Right ventricle myocardium inferior (tissue), 1 donor: ENCODE data around the gene PCMT1. TPM values are rescaled to one million over a fixed set of nuclear protein-coding genes. Genes with fewer than 3 reads are reported as not detected.
A peak's percentile ranks its signal among the peaks of the same experiment; 100 is the strongest.
"Not testable (repeated sequence)": the region's sequence is repeated elsewhere in the genome, so short reads cannot be mapped to it uniquely, and the experiment has no call there.

Experiments
- ATAC-seq: fragments of 200-7000 bp; cut with Tn5 transposase; one replicate; pipeline ENCODE4 v1.9.1; 2020; ENCODE audit warnings: mild to moderate bottlenecking, moderate library complexity
- DNase-seq: peaks from one replicate; pipeline ENCODE4 v3.0.0; 2021; ENCODE audit errors: missing footprints
- intact Hi-C: fragments of 100-400 bp; cut with DNase I; formaldehyde crosslinking; loops from one replicate; pipeline ENCODE4 v1.11.0; 2022
- total RNA-seq: library from RNA; stranded (reverse); fragmentation: NEBNext Ultra II Directional; extraction: Animal tissue kit (Norgen Biotek cat#: 25700); gene quantifications from one replicate; pipeline ENCODE4 v1.2.1, GENCODE V29; 2021
- donor health status: DM: no; HTN: yes; CAD: no; lungs with severe emphysema.

The PCMT1 gene
- total RNA-seq, 1 donor from 2014 or later: 173 TPM

DNA sequence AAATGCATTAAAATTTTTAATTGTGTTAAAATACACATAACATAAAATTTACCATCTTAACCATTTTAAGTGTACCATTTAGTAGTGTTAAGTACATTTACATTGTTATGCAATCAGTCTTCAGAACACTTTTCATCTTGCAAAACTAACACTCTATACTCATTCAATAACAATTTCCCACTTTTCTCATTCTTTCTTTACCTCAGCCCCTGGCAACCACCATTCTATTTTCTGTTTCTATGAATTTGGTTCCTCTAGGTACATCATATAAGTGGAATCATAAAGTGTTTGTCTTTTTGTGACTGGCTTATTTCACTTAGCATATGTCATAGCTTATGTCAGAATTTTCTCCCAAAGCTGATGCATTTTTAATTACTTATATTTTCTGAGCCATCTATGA is 32.2 kb downstream of the PCMT1 start:
- intact Hi-C loops: no loop called here
- no peak for ATAC-seq
- no peak for DNase-seq

DNA sequence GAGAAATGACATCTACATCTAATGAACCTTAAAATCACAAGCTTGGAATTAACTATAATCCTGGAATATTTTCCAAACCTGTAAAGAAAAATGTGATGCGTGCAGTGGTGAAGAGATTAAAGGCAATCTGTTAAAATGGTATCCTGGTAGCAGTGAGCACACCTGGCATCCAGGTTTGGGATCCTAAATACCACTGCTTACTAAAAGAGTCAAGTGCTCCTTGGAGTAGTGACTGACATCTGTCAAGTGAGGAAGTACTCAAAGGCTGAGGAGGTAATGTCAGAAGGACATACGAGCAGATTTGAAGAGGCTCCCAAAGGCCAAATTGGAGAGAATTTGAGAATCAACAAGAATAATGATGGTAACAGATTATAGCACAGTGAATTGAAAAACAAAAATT is 32.8 kb downstream of the PCMT1 start:
- intact Hi-C loops: no loop called here
- ATAC-seq (no peak), DNase-seq (no peak)

DNA sequence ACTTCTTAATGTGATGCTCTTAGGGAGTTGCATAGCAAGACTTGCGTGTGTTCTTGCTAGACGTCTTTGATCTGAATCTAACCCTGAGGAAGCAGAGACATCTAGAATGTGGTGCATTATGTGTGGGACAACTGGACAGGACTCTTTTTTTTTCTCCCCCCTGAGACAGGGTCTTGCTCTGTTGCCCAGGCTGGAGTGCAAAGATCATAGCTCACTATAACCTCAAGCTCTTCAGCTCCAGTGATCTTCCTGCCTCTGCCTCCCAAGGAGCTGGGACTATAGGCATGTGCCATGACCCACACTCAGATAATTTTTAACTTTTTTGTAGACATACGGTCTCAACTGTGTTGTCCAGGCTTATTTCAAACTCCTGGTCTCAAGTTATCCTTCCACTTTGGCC is 34.0 kb downstream of the PCMT1 start:
- intact Hi-C loops: no loop called here
- no peak for ATAC-seq
- no peak for DNase-seq

DNA sequence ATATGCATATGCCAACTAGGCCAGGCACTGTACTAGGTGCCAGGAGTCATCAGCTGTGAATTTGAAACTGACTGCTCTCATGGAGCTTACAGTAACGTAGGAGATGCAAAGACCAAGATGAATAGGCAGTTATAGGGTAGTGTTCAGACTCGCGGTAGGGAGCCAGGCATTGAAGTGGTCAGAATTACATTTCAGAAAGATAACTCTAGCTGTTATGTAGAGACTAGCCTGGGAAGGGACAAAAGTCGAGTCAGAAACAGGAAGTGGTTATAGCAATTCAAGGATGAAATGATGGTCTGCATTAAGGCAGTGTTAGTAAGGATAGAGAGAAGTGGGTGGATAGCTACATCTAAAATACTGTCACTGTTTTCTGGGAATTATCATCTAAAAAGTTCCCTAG is 56.6 kb downstream of the PCMT1 start:
- DNase-seq (no peak), ATAC-seq (no peak)
- intact Hi-C loops: no loop called here

DNA sequence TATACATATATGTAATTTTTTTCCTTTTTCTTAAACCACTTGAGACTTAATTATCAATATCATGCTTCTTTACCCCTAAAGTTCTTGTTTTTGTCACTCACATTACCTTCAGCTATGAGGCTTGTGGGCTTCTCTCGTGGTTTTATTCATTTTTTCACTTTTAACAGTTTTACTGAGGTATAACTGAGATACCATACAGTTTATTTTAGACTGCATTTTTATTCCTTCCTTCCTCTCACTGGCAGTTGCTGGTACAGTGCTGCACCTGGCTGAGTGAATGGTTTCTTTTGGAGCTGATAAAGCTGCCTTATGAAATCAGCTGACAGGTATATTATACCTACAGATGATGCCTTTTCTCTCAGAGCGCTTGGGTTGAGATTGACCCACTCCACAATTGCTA is 60.3 kb downstream of the PCMT1 start:
- intact Hi-C loops: no loop called here
- ATAC-seq: no peak
- DNase-seq: no peak

DNA sequence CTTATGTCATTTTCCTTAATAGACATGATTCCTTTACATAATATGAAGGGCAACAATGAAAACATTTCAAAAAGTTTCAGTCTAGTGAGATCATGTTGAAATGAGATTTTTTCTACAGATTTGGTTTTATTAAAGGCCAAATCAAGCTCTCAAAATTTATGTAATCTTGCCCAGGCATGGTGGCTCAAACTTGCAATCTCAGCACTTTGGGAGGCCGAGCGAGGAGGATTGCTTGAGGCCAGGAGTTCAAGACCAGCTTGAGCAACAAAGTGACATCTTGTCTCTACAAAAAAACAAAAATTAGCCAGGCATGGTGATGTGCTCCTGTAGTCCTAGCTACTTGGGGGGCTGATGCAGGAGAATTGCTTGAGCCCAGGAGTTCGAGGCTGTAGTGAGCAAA is 63.8 kb downstream of the PCMT1 start:
- intact Hi-C loops: no loop called here
- DNase-seq (no peak), ATAC-seq (no peak)

DNA sequence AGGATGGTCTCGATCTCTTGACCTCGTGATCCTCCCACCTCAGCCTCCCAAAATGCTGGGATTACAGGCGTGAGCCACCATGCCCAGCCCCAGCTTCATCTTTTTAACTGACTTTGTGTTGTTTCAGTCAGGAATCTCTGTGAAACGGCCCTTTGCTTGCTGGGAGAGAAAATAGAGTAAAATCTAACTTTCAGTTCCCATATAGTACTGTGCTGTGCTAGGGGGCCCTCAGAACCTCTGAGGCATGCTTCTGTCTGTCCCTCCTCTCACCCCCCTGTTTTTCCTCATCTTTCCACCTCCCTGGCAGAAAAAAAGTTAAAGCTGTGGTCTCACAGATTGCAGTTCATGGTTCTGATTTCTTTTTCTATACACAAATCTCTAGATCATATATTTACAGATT is 66.2 kb downstream of the PCMT1 start:
- DNase-seq (no peak), ATAC-seq (no peak)
- intact Hi-C loops: no loop called here

DNA sequence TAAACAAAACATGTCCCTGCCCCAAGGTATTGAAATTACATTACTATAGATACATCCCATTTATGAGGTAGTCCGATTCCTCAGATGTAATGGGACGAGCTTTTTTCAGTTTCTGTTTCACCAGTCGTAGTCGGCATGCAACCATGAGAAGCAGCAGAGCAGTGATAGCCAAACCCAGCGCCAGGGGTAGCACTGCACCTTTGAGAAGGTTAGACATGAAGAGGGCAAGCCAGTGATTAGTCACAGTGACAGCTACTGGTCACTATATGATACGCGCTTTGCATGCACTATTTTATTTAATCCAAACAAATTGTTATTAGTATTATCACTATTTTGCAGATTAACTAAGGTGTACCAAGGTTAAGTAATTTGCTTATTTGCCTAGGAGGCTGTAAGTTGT is 71.0 kb downstream of the PCMT1 start:
- intact Hi-C loops: no loop called here
- DNase-seq (no peak), ATAC-seq (peak; percentile 54)

DNA sequence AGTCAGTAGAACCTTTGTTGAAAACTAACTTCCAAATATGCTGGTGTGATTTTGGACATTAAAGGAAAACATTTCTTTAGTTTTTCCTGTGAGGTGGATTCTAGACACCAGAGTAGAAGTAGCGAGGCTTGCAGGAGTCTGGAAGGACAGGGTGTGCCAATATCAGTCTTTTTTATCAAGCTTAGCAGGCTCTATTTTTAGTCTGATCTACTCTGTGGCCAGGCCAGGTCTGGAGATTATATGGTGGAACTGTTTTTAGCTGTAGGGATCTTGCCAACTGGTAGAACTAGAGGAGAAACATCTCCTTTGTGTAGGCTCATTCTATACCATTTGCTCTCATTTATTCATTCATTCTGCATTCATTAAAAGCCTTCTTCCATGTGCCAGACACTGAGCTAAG is 72.0 kb downstream of the PCMT1 start:
- ATAC-seq (peak; percentile 63), DNase-seq (no peak)
- intact Hi-C loops: no loop called here

DNA sequence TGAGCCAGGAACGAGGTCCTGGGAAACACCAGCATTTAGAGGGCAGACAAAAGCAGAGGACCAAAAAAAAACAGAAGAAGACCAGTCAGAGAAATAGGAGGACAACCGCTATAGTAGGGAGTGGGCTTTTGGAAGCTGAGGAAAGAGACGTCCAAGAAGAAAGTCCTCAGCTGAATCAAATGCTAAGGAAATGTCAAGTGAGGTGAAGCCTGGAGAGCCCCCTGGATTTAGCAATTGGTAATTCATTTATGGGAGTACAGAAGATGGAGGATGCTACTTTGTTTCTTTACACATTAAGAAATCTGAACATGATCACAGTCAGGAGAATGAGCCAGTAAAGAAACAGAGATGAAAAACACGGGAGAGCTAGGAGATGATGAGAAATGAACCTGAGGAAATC is 73.5 kb downstream of the PCMT1 start:
- intact Hi-C loops: no loop called here
- DNase-seq (no peak), ATAC-seq (no peak)

DNA sequence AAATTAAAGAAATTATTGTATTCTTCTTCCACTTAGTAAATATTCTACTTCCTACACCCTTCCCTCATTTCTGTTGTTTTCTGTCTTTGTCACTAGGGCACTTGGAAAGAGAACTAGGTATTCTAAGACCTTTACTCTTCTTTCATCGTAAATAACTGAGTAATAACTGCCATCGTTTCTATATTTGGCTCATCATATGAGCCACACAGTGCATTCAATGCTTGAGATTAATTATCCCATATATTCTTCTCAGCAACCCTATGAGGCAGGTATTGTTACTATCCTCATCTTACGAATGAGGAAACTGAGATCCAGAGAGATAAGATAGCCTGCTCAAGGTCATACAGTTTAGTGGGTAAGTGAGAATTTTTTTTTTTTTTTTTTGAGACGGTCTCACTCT is 75.8 kb downstream of the PCMT1 start:
- ATAC-seq (no peak), DNase-seq (no peak)
- intact Hi-C loops: no loop called here

DNA sequence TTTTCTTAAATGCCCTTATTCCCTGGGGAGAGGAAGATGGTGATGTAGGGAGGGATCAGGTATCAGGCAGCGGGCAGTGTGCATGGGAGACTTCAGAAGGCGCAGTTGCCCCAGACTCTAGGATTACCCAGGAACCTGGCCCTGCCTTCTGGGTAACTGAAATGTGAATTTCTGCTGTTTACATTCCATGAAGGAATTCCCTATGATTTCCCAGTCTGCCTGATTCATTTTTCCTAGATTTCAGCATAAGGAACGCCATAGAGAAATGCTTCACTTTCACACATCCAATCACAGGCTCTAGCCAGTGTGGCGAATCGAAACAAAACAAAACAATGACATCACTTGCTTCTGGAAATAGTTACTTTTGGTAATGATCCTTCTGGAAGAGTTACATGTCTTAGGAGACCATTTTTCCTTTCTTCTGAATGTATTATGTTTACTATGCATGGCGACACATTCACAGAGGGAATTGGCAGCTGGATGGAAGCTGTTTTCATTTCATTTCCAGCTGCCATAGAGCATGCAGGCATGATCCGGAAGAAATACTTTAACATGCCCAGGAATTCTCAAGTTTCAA is 81.3 kb downstream of the PCMT1 start:
- DNase-seq (no peak), ATAC-seq (no peak)
- intact Hi-C loops: loop anchor here (10.0 kb wide), 1 partner anchor 174 kb away; no protein-coding TSS in a partner anchor

DNA sequence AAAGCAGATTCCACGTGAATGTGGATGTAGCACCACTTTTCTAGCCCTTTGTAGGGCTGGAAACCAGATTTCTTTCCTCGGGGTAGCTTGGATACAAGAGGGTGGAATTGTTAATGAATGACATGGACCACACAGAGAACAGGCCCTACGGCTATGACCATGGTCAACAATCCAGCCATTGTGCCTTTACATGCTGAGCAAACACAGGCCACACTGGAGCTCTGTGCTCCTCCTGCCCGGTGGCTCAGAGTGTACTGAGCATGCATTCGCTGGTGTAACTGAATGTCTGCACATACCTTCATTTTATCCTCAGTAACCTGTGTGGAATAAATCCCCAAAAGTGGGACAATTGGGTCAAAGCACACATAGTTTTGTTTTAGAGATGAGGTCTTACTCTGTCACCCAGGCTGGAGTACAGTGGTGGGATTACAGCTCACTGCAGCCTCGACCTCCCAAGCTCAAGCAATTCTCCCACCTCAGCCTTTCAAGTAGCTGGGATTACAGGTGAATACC is 81.8 kb downstream of the PCMT1 start:
- intact Hi-C loops: loop anchor here (10.0 kb wide), 1 partner anchor 173 kb away; no protein-coding TSS in a partner anchor
- no peak for DNase-seq
- ATAC-seq: no peak

DNA sequence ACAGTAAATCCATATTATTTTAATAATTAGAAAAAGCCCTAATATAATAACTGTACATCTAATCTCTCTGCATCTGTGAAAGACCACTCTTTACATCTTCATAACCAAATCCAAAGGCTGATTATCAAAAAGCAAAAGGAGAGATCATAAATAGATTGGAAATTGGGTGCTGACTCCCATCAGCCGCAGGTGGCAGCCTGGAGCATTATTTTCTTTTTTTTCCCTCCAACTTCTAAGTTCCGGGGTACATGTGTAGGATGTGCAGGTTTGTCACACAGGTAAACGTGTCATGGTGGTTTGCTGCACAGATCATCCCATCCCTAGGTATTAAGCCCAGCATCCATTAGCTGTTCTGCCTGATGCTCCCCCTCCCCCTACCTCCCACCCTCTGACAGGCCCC is 84.1 kb downstream of the PCMT1 start:
- intact Hi-C loops: loop anchor here (2.0 to 10.0 kb wide), 2 partner anchors 31 to 171 kb away; partner anchors contain the start of gene LRP11

DNA sequence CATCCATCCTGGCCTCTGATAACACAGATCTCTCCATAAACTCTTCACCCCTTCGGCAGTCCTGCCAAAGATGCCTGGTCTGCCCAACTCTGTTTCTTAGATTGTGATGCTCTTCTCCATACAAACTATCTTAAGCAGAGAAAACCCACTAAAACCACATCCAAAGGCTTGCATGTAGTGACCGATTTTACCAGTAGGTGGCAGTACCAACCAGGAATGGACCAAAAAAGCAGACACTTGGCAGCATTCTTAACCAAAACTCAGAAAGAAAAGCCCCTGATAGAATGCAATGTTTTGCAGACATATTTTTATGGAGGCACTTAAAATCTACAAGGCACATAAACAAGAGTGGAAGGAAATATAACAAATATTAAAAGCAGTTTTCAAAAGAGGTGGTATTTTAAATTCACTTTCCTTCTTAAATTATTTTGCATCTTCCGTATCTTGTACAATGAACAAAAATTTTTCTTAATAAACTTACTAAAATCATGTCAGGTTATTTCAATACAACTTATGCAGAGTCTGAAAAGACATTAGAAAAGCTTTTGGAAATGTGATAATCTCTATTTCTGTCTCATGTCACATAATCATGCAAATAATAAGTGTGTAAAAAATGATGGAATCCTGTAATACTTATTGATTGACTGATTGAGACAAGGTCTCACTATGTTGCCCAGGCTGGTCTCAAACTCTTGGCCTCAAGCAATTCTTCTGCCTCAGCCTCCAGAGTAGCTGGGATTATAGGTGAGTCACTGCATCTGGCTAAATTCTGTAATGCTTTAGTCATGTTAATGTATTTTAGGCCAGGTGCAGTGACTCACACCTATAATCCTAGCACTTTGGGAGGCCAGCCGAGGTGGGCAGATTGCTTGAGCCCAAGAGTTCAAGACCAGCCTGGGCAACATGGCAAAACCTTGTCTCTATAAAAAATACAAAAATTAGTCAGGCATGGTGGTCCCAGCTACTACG is 85.3 kb downstream of the PCMT1 start:
- intact Hi-C loops: loop anchor here (1.0 to 10.0 kb wide), 3 partner anchors 30 to 170 kb away; partner anchors contain the start of gene LRP11
- no peak for ATAC-seq
- DNase-seq: no peak

More for the DNA sequence above, 84.1 kb downstream of the PCMT1 start:
- DNase-seq (no peak), ATAC-seq (no peak)

DNA sequence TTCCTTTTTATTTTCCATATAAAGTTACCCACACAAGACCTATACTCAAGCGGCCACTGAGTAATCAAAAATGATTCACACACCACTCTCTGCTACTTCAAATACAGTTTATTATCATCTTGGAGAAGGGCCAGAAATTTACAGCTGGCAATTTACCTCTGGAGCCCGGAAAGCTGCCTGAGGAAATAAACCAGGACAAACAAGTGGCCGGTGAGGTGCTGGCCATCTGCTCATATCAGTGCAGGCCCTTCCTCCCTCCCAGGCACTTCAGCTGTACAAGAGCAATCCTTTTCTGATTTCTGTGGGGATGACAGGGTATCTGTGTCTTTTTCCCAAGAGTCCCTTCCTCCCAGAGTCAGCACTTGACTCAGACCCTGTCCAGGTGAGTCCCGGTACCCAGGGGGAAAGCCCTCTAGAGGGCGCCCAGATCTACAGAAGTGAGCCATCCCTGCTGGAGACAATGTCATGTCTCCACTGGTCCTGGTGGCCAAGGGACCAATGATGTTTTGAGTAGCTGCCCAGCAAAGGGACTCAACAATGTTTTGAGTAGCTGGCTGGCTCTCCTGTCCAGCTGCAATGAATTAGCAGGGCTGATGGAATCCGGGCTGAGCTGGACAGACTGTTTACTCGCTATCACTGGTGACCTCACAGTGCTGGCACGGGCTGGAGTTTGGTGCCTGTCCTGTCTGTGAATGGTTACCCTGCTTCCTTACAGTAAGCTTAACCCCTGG is 91.0 kb downstream of the PCMT1 start:
- peak; percentile 96 for ATAC-seq
- DNase-seq: peak; percentile 91
- intact Hi-C loops: no loop called here

DNA sequence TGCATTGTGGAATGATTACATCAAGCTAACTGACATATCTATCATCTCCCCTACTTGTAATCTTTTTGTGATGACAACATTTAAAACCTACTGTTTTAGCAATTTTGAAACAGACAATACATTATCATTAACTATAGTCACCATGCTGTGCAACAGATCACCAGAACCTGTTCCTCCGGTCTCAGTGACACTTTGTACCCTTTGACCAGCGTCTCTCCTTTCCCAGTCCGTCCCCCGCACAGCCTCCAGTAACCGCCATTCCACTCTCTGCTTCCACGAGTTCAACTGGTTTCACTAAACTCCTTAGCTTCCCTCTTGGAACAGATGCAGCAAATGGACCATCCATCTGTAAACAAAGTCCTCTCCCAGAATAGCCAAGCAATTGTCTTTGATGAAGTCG is 92.8 kb downstream of the PCMT1 start:
- intact Hi-C loops: no loop called here
- ATAC-seq (no peak), DNase-seq (no peak)

DNA sequence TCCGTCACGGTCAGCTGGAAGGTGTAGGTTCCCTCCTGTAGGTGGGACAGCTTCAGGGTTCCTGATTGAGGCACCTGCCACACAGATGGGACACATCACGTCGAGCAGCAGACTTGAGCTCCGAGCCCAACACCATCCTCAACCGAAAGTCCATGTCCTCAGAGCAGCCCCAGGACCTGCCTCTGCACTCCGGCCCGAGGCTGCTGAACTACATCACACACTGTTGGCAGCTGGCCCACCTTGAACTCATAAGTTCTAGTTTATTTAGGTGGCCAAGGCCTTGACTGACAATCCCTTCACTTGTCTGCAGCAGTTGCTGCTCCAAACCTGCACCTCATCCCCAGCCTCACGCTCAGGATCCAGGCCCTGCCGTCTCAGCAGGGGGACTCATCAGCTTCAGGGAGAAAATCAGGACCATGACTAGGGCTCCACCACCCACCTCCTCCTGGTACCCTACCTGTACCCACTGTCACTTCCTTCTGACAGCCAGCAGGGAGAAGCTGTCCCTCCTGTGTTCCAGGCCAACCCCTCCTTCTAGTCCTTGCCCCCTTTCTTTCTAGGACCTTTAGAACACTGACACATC is 93.6 kb downstream of the PCMT1 start:
- no peak for ATAC-seq
- no peak for DNase-seq
- intact Hi-C loops: no loop called here

DNA sequence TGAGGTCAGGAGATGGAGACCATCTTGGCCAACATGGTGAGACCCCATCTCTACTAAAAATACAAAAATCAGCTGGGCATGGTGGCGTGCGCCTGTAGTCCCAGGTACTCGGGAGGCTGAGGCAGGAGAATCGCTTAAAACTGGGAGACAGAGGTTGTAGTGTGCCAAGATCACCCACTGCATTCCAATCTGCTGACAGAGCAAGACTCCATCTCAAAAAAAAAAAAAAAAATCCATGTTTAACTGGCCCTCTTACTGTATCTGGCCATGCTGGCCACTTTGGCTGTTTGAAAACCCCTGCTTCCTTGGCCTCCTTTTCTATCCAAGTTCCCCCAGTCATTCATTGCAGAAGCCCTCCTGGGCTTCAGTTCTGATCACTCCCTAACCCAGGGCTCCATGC is 94.5 kb downstream of the PCMT1 start:
- ATAC-seq, intact Hi-C loops, DNase-seq: not testable (repeated sequence)
